Eye (tissue), 1 donor: ENCODE data around the gene SNRNP25.
"Not testable (repeated sequence)": the region's sequence is repeated elsewhere in the genome, so short reads cannot be mapped to it uniquely, and the experiment has no call there.

Experiments
- DNase-seq: peaks from one replicate; pipeline ENCODE4 v3.0.0-alpha.2; 2015

The SNRNP25 gene

GRCh38 chr16:42069-42457, 11.6 kb upstream of the SNRNP25 start:
- no peak for DNase-seq

GRCh38 chr16:42691-43090, 10.9 kb upstream of the SNRNP25 start:
- DNase-seq, result no peak

- no peak for DNase-seq
Measured at GRCh38 chr16:43294-43693, 10.3 kb upstream of the SNRNP25 start.

GRCh38 chr16:44655-45054, 9.0 kb upstream of the SNRNP25 start:
- DNase-seq, result no peak

GRCh38 chr16:45454-45853, 8.2 kb upstream of the SNRNP25 start:
- no peak for DNase-seq

- not testable (repeated sequence) for DNase-seq
Measured at GRCh38 chr16:46510-46909, 7.1 kb upstream of the SNRNP25 start.

- DNase-seq, result no peak
Measured at GRCh38 chr16:47234-47633, 6.4 kb upstream of the SNRNP25 start.

- no peak for DNase-seq
Measured at GRCh38 chr16:50769-51591, 2.6 kb upstream of the SNRNP25 start.

GRCh38 chr16:54237-54581, 581 bp downstream of the SNRNP25 start:
- DNase-seq, result peak; percentile 33

- DNase-seq, result no peak
Measured at GRCh38 chr16:55571-56136, 2.0 kb downstream of the SNRNP25 start.

- no peak for DNase-seq
Measured at GRCh38 chr16:56231-56927, 2.8 kb downstream of the SNRNP25 start.

GRCh38 chr16:57711-58110, 4.1 kb downstream of the SNRNP25 start:
- DNase-seq, result no peak

GRCh38 chr16:58491-59439, 5.1 kb downstream of the SNRNP25 start:
- no peak for DNase-seq

GRCh38 chr16:59440-60059, 5.9 kb downstream of the SNRNP25 start:
- no peak for DNase-seq

GRCh38 chr16:60166-60565, 6.5 kb downstream of the SNRNP25 start:
- no peak for DNase-seq

GRCh38 chr16:60929-61878, 7.6 kb downstream of the SNRNP25 start:
- no peak for DNase-seq

- no peak for DNase-seq
Measured at GRCh38 chr16:61879-62281, 8.3 kb downstream of the SNRNP25 start.

GRCh38 chr16:62283-62967, 8.8 kb downstream of the SNRNP25 start:
- DNase-seq, result no peak

GRCh38 chr16:62968-63391, 9.4 kb downstream of the SNRNP25 start:
- DNase-seq, result no peak

GRCh38 chr16:63466-63865, 9.8 kb downstream of the SNRNP25 start:
- DNase-seq, result no peak
